Right kidney (tissue), 1 donor: ENCODE measurements around the gene ALAS2.
"Not testable (repeated sequence)": the region's sequence is repeated elsewhere in the genome, so short reads cannot be mapped to it uniquely, and the experiment has no call there.

Experiments used
- DNase-seq: peaks from one replicate; pipeline ENCODE4 v3.0.0-alpha.2; 2016

Gene ALAS2

DNA sequence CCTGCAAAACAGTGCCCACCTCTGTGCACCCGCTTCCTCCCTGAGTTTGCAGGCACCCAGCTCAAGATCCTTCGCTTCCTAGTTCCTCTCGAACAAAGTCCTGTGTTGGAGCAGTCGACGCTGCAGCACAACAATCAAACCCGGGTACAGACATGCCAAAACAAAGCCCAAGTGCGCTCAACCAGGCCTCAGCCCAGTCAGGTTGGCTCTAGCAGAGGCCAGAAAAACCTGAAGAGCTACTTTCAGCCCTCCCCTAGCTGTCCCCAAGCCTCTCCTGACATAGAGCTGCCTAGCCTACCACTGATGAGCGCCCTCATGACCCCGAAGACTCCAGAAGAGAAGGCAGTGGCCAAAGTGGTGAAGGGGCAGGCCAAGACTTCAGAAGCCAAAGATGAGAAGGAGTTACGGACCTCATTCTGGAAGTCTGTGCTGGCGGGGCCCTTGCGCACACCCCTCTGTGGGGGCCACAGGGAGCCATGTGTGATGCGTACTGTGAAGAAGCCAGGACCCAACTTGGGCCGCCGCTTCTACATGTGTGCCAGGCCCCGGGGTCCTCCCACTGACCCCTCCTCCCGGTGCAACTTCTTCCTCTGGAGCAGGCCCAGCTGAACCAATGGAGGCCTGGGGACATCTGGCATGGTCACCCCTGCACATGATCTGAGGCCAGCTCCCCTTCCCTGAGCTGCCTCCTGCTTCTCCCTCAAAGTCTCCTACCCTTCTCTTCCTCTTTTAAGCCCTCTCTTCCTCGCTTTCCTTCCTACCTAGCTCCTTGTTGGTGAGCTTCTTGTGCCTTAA is 23.8 kb downstream of the ALAS2 start:
- no peak for DNase-seq

DNA sequence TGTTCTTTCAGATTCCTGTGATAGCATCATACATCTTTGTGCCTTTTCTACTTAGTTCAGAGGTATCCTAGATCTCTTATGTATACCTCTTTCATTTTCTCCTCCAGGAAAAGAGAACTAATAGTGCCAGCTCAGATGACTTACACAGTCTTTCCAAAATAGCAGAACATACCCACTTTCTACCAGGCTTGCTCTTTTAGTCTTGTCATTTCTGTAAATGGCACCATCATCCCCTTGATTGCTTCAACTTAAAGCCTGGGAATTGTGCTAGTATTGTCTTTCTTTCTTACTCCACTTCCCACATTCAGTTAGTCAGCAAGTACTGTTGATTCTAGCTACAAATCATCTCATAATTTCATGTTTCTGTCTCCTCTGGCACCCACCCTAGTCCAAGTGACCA is 25.5 kb downstream of the ALAS2 start:
- DNase-seq = no peak

DNA sequence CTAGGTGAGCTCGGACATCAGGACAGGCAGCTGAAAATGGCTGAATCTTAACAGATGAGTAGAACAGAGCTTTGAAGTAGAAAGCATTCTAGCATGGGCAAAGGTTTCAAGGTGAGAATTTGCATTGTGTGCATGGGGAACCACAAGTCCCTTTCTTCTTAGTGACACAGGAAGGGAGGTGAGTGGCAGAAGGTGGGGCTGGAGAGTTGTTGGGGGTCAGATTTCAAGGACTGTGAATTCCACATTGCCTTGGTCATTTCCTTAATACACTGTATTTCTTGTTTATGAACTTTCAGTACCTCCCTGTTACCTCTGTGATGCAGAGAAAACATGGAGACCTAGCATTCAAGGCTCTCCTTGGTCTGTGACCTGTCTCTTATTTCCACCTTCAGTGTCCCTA is 26.5 kb downstream of the ALAS2 start:
- DNase-seq = no peak

DNA sequence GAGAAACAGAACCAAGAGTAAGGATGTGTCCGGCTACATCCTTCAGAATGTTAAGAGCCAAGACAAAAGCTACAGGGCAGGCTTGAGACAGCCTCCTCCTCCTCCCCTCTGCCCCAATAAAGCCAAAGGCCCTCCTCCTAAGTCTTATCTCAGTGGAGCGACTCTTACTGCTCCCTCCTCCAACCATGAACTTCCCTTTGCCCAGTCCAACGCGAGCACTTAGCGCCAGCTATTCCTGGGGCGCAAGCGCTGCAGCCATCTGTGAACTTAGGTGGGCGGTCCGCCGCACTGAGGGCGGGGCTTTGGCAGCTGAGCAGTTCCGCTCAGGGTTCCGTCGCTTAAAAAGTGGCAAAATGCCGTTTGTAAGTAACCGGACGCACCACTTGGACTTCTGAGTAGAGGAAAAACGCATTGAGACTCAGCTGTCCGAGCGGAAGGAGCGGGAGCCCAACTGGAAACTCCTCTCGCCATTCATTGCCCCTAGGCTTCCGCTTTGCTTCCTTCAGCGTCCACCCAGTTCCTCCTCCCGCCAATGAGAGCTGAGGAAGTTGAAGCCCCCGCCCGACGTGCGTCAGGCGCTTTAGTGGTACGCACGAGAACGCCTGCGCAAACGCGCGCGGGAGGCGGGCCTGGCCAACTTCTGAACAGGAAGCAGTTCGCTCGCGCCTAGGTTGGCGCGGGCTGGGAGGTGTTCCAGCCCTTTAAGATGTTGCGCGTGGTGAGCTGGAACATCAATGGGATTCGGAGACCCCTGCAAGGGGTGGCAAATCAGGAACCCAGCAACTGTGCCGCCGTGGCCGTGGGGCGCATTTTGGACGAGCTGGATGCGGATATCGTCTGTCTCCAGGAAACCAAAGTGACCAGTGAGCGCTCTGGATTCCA is 30.8 kb downstream of the ALAS2 start, which contains the start of gene APEX2:
TSS of gene APEX2 (plus strand) at position 647 of the 882 bp plus-strand sequence. CDS start at position 707, 60 bp downstream.
- peak; percentile 89 for DNase-seq

DNA sequence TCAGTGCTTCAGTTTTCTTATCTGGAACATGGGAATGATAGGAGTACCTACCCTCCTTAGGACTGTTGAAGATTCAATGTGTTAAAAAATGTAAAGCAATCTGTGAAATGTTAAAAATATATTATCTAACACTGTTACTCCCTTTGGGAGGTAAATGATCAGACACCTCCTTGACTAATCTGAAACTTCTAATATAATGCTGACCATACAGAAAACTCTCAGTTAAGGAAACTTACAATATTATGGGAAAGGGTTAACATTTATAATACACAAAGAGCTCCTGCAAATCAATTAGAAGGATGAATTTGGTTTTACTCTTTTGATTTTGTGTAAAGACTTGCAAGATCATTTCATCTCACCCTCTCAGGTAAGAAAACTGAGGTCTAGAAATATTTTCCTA is 35.2 kb downstream of the ALAS2 start:
- DNase-seq = no peak

DNA sequence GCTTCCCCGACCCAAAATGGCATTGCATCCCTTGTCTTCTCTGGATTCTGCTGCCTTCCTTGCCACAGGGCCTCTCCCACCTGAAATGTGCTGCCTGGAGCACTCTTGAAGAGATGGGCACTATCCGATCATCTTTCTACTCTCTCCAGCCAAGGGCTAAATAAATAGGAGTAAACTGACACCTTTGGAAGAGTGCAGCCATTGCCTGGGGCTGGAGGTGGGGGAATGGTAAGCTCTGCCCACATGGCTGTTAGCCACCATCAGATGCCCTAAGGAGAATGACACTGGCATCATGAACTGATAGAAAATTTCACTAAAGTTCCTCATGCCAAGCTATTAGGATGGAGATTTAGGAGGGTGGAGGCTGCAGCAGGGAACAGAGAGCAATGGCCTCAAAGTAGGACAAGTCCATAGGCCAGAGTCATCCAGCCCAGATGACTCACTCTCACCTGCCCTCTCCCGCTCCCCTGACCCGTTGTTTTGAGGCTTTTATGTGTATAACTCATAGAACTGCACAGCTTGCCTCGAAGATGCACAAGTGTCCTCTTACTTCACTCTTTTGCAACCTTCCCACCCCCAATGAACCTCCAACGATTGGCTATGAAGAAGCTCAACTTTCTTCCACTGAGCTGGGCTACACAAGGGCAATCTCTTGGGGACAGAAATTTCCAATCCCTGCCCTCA is 36.0 kb downstream of the ALAS2 start:
- DNase-seq = no peak

DNA sequence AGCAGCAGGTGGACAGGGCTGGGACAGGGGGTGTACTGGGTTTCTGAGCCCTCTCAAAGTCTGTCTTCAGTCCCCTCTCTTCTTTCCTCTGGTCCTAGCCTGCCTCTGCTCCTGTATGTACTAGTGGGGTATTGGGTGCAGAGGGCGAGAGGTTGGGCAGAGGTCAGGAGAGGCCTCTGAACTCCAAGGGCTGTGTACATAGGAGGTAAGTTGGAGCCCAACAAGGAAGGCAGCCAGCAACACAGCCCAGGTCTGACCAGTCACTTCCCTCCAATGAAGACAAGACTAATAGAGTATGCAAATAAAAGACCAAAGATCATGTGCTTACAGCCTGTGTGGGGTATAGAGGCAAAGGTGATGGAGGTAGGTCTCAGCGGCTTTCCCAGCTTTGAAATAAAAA is 36.7 kb downstream of the ALAS2 start, which contains the start of gene PFKFB1:
TSS of gene PFKFB1 (minus strand) at position 90 of the 400 bp plus-strand sequence. CDS start 181 bp downstream, outside the sequence.
- DNase-seq = no peak

DNA sequence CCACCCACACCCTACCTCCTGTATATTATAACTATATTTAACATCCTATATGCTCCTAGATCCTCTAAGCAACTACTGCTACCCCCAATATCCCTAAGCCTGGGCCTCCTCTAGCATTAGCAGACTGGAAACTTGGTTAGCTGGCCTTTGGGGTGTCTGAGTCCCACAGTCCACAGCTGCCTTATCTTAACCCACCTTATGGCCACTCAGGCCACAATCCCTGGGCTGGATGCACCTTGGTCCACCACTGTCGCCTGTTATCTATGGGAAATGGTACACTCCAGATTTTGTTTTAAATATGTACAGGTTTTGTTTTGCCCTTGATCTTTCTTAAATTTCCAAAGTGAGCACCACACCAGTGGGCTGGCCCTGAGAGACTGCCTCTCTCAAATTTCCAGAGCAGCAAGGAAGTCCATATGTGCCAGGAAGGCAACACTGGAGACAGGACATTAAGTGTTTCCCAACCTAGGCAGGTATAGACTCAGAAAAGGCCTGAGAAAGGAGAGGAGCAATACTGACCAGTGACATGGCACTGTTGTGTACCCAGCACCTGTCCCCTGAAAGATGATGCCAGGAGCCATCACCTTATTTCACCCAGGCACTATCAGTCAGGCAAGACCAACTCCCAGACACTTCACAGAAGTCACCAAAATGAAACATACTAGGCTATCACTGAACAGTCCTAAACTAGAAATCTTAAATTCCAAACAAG is 37.7 kb downstream of the ALAS2 start:
- no peak for DNase-seq

DNA sequence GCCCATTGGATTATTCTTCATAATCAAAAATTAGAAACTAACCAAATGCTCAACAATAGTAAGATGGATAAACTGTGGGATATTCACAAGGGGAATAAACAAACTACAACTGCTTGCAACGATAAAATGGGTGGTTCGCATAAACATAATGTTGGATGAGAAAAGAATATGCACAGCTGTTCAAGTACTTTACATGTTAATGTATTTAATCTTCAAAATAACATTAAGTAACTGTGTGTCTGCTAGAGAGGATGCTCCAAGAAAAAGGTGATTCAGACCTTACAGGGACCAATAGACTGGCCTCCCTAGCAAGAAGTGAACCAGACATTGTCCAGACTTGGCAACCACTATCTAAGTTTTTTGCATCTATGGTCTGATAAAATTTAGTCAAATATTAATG is 39.1 kb downstream of the ALAS2 start:
- no peak for DNase-seq

DNA sequence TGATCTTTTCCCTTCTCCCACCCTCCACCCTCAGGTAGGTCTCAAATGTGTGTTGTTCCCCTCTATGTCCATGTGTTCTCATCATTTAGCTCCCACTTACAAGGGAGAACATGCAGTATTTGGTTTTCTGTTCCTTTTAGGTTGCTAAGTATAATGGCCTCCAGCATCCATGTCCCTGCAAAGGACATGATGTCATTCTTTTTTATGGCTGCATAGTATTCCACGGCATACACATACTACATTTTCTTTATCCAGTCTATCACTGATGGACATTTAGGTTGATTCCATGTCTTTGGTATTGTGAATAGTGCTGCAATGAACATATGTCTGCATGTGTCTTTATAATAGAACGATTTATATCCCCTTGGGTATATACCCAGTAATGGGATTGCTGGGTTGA is 47.5 kb downstream of the ALAS2 start:
- not testable (repeated sequence) for DNase-seq

DNA sequence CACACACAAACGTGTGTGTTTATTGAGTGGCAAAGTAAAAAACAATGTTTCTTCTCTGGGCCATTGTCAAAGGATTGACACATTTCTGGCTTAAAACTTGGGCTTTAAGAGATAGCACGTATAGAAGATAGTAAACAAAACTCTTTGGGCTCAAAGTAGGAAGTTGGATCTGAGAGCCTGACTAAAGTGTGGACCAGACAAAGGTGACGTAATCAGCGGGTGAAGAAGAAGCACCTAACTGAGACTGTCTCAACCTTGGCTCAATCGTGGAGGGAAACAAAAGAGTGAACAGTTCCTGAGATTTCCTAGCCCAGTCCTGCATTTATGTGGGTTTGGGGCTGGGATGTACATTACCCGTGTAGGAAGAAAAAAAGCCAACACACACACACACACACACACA is 50.4 kb downstream of the ALAS2 start:
- DNase-seq = no peak

DNA sequence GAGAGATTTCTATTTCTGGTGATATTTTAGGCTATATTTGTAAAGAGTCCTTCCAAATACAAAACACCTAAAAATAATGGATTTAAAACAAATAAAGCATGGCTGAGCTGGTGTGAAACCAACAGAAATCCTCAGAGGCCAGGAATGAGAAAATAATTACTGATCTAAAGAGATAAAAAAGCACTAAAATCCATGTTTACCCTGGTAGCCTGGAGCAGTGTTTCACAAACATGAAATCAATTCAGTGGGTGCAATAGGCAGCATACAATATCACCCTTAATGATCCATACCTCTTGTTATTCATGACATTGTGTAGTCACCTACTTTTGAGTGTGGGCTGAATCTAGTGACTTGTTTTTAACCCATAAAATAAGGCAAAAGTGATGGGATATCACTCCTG is 51.3 kb downstream of the ALAS2 start:
- no peak for DNase-seq

DNA sequence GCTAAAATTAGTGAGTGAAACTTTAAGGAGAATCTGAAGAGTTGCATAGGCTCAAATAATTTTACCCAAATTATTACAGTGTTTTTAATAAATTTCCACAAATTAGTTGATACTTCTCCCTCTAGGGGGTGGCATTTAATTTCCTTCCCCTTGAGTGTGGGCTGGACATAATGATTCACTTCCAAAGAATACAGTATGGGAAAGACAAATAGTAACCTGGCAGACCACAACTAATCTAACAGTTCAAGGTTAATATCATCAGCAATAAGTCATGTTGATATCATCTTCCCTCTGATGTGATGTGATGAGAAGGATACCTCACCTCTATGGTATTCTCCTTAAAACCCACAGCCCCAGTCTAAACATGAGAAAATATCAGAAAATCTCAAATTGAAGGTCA is 52.3 kb downstream of the ALAS2 start:
- DNase-seq = no peak

DNA sequence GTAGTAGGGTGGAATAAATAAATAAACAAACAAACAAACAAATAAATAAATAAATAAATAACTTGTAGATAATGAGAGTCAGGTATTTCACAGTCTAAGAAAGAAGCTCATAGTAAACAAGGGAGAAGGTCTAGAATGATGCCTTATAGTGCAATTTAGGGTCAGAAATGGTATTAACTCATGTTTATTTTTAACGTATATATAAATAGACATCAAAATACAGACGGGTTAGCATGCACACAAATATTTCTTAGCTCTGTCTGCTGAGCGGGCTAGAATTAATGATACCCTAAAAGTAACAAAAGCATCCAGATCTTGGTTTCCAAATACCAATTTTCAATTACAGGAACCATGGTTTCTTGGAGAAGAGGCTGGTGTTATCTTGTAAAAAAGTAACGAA is 53.4 kb downstream of the ALAS2 start:
- no peak for DNase-seq

DNA sequence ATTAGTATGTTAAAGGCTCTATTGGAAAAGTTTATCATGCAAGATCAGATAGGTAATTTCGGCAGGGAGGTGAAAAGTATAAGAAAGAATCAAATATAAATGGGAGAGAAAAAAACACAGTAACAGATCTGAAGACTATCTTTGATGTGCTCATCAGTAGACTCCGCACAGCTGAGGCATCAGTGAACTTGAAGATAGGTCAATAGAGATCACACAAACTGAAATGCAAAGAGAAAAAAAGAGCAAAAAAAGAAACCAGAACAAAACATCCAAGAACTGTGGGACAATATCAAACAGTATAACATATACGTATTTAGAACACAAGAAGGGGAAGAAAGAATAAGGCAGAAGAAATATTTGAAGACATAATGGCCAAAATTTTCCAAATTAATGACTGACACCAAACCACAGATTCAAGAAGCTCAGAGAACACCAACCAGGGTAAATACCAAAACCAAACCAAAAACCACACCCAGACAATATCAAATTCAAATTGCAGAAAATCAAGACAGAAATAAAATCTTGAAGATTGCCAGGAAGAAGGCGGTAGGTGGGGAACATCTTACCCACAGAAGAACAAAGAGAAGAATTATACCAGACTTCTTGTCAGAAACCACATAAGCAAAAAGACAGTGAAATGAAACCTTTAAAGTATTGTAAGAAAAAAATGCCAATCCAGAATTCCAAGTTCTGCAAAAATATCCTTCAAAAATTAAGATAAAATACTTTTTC is 65.8 kb downstream of the ALAS2 start:
- DNase-seq = no peak

DNA sequence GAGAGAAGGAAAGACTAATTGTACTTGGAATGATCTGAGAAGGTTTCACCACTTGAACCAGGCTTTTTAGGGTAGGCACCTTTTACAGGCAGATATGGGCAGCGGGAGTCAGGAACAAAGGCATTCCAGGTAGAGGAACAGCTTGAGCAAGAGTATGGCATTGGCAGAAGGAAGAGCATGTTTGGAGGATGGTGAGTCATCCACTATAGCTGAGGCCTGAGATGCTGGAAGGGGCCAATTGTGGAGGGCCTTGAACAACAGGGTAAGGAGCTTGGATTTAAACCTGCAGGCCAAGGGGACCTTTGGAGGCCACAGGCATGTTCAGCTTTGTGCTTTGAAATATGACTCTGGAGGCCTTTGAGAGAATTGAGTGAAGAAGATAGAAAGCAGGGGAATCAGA is 69.0 kb downstream of the ALAS2 start:
- DNase-seq = no peak
